Measurements from ENCODE around the gene IL4.

- TF ChIP-seq POLR2A (IDR thresholded peaks at IDR 0.05; ENCODE audit: low read length) (no peak), GATA1 (IDR thresholded peaks at IDR 0.05; ENCODE audit: low read depth, low read length) (no peak)
Observed at GRCh38 chr5:132675936-132676689, 2.3 kb downstream of the IL4 start.
